Gastrocnemius medialis (tissue), 4 donors: ENCODE measurements around the gene GSAP. TPM values are rescaled to one million over a fixed set of nuclear protein-coding genes. Genes with fewer than 3 reads are reported as not detected.

Experiments used
- ATAC-seq, 2 donors: fragments of 150-250 bp; one replicate each; pipeline ENCODE4 v1.9.1; 2016
- DNase-seq, 2 donors: peaks; one replicate each; pipeline ENCODE4 v3.0.0-alpha.2; 2019
- H3K27ac ChIP-seq, 4 donors: fragments of 200-600 bp; sonication (generic); 1 replicate in 1 of 4; 2 replicates in 3 of 4; pipeline ENCODE4 v1.5.1; 2016 to 2018; ENCODE audit warnings: mild to moderate bottlenecking in 2 of 4, moderate library complexity in 1 of 4
- H3K27me3 ChIP-seq, 3 donors: fragments of 200-600 bp; sonication (generic) in 2 of 3; 1 replicate in 1 of 3; 2 replicates in 2 of 3; pipeline versions ENCODE4 v1.5.1 to v1.6.0; 2016 to 2019; ENCODE audit warnings: mild to moderate bottlenecking in 1 of 3, moderate library complexity in 1 of 3
- H3K36me3 ChIP-seq, 2 donors: fragments of 200-600 bp; sonication (generic) in 1 of 2; one replicate each; pipeline ENCODE4 v1.5.1; 2017 to 2018
- H3K4me1 ChIP-seq, 2 donors: fragments of 200-600 bp; sonication (generic) in 1 of 2; one replicate each; pipeline ENCODE4 v1.5.1; 2016 to 2017; ENCODE audit warnings: mild to moderate bottlenecking in 2 of 2
- H3K4me3 ChIP-seq, 4 donors: fragments of 200-600 bp; sonication (generic) in 3 of 4; 1 replicate in 1 of 4; 2 replicates in 3 of 4; pipeline ENCODE4 v1.5.1; 2016 to 2019; ENCODE audit warnings: mild to moderate bottlenecking in 2 of 4
- H3K9me3 ChIP-seq, 3 donors: fragments of 200-600 bp; sonication (generic) in 2 of 3; 1 replicate in 1 of 3; 2 replicates in 2 of 3; pipeline ENCODE4 v1.5.1; 2016 to 2019
- CTCF ChIP-seq, 5 experiments: fragments of 450-650 bp in 3 of 5; fragments of 200-600 bp in 2 of 5; sonication (generic) in 2 of 5; IDR thresholded peaks in 4 of 5; conservative IDR thresholded peaks in 1 of 5; 1 replicate in 4 of 5; 2 replicates in 1 of 5; pipeline ENCODE4 v1.5.1; 2016 to 2019; ENCODE audit warnings: antibody characterized with exemption in 5 of 5, mild to moderate bottlenecking in 3 of 5, moderate library complexity in 3 of 5
- POLR2A ChIP-seq, 2 donors: fragments of 450-650 bp; IDR thresholded peaks; one replicate each; pipeline ENCODE4 v1.6.1; 2017; ENCODE audit warnings: antibody characterized with exemption in 2 of 2, mild to moderate bottlenecking in 2 of 2, moderate library complexity in 2 of 2
- in situ Hi-C, 4 donors: fragments of 200-750 bp; cut with MboI; loops; one replicate each; pipeline versions ENCODE4 v1.15.0 to v1.8.0; 2017; ENCODE audit warnings: low sequenced_read_pairs in 4 of 4
- intact Hi-C: fragments of 100-400 bp; cut with DNase I; formaldehyde crosslinking; loops from one replicate; pipeline ENCODE4 v1.15.1; 2023; ENCODE audit warnings: low total_unique reads
- total RNA-seq, 4 donors: library from RNA; depleted of rRNA; stranded (reverse); fragments of >200 nt; gene quantifications; one replicate each; pipeline versions ENCODE4 v1.1.0 to v1.2.3, GENCODE V29; 2016

Gene GSAP
- total RNA-seq, 4 donors from 2014 or later, result 1.2 to 8.3 (median 2.5) TPM

- H3K36me3 ChIP-seq, result peaks cover 0 to 12% of the 10 kb centered on the region in 2 donors
- intact Hi-C loops, result no loop called here
Observed at GRCh38 chr7:77290425-77290824, 125.7 kb downstream of the GSAP start.

GRCh38 chr7:77289387-77289786 is 126.8 kb downstream of the GSAP start:
- Histone ChIP-seq H3K9me3 (no peaks in the 10 kb centered on the region), H3K27ac (no peak overlapping the region), H3K36me3 (peaks cover 0 to 12% of the 10 kb centered on the region in 2 donors), H3K27me3 (no peaks in the 10 kb centered on the region), H3K4me1 (no peaks in the 10 kb centered on the region), H3K4me3 (no peak overlapping the region)
- ATAC-seq, result no peak
- in situ Hi-C loops (no loop called here), intact Hi-C loops (no loop called here)
- no peak for DNase-seq
- no peak for TF ChIP-seq CTCF (IDR thresholded peaks at IDR 0.05 in 4 of 5, conservative IDR thresholded peaks at IDR 0.05 in 1 of 5)
- TF ChIP-seq POLR2A (IDR thresholded peaks at IDR 0.05), result no peak

More at GRCh38 chr7:77290425-77290824, 125.7 kb downstream of the GSAP start:
- DNase-seq (no peak), ATAC-seq (no peak)
- no peak for TF ChIP-seq POLR2A (IDR thresholded peaks at IDR 0.05)
- no peak for TF ChIP-seq CTCF (IDR thresholded peaks at IDR 0.05 in 4 of 5, conservative IDR thresholded peaks at IDR 0.05 in 1 of 5)
- Histone ChIP-seq H3K27ac (no peak overlapping the region), H3K4me3 (no peak overlapping the region), H3K27me3 (no peaks in the 10 kb centered on the region), H3K9me3 (no peaks in the 10 kb centered on the region), H3K4me1 (no peaks in the 10 kb centered on the region)
- in situ Hi-C loops, result no loop called here

- Histone ChIP-seq H3K9me3 (no peaks in the 10 kb centered on the region), H3K27me3 (no peaks in the 10 kb centered on the region), H3K36me3 (peaks cover 0 to 8% of the 10 kb centered on the region in 2 donors), H3K4me1 (no peaks in the 10 kb centered on the region), H3K27ac (no peak overlapping the region), H3K4me3 (no peak overlapping the region)
- intact Hi-C loops (no loop called here), in situ Hi-C loops (no loop called here)
- DNase-seq, result no peak
- ATAC-seq, result no peak
- TF ChIP-seq CTCF (IDR thresholded peaks at IDR 0.05 in 4 of 5, conservative IDR thresholded peaks at IDR 0.05 in 1 of 5), result no peak
- TF ChIP-seq POLR2A (IDR thresholded peaks at IDR 0.05), result no peak
Observed at GRCh38 chr7:77288676-77289320, 127.4 kb downstream of the GSAP start.

GRCh38 chr7:77284616-77285015 is 131.5 kb downstream of the GSAP start:
- ATAC-seq (no peak), DNase-seq (no peak)
- in situ Hi-C loops, result no loop called here
- intact Hi-C loops, result no loop called here
- Histone ChIP-seq H3K27me3 (no peaks in the 10 kb centered on the region), H3K9me3 (no peaks in the 10 kb centered on the region), H3K27ac (no peak overlapping the region), H3K36me3 (no peaks in the 10 kb centered on the region), H3K4me3 (no peak overlapping the region), H3K4me1 (peaks cover 0 to 7% of the 10 kb centered on the region in 2 donors)
- TF ChIP-seq CTCF (IDR thresholded peaks at IDR 0.05 in 4 of 5, conservative IDR thresholded peaks at IDR 0.05 in 1 of 5) (no peak), POLR2A (IDR thresholded peaks at IDR 0.05) (no peak)

- Histone ChIP-seq H3K27ac (no peak overlapping the region), H3K4me1 (peaks cover 0 to 7% of the 10 kb centered on the region in 2 donors), H3K36me3 (no peaks in the 10 kb centered on the region), H3K9me3 (no peaks in the 10 kb centered on the region), H3K4me3 (no peak overlapping the region), H3K27me3 (no peaks in the 10 kb centered on the region)
- in situ Hi-C loops (no loop called here), intact Hi-C loops (no loop called here)
- TF ChIP-seq POLR2A (IDR thresholded peaks at IDR 0.05), result no peak
- TF ChIP-seq CTCF (IDR thresholded peaks at IDR 0.05 in 4 of 5, conservative IDR thresholded peaks at IDR 0.05 in 1 of 5), result no peak
- no peak for DNase-seq
- no peak for ATAC-seq
Observed at GRCh38 chr7:77284005-77284404, 132.1 kb downstream of the GSAP start.
